A549 treated with AZD2906 at 1 μM for 4 hours (cell line): ENCODE results near the gene SLC35G6. TPM values are rescaled to one million over a fixed set of nuclear protein-coding genes. Genes with fewer than 3 reads are reported as not detected.

Source experiments
- total RNA-seq: library from RNA; stranded (reverse); fragments of 200-300 nt; extraction: Qiagen RNA extraction; gene quantifications from 5 replicates; pipeline ENCODE4 v1.2.3, GENCODE V29; 2022

SLC35G6 gene
- not detected in 5 replicates for total RNA-seq

GRCh38 chr17:7481275-7481674 is at the start of gene SLC35G6:
Gene SLC35G6, plus strand, starts transcription at chr17:7481446. Its CDS starts 71 bp downstream, at chr17:7481517.

DNA sequence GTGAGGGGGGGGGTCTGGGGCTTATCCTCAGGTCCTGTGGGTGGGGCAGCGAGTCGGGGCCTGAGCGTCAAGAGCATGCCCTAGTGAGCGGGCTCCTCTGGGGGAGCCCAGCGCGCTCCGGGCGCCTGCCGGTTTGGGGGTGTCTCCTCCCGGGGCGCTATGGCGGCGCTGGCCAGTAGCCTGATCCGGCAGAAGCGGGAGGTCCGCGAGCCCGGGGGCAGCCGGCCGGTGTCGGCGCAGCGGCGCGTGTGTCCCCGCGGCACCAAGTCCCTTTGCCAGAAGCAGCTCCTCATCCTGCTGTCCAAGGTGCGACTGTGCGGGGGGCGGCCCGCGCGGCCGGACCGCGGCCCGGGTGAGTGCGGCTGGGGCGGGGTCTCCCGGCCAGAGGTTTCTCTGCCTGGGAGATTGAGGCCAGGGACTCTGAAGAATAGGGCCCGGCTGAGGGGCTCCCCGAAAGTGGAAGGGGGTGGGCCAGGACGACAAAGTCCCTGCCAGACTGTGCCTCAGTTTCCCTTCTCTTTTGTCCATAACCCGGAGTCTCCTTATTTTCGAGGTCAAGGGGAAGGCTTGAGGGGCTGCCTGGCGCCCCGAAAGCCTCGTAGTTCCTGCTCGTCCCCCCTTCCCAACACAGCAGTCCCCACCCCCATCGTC is 41.7 kb upstream of the SLC35G6 start, which contains the start of gene FGF11:
FGF11 (plus strand) TSS at position 51 of the 651 bp plus-strand sequence; CDS start at position 160, 109 bp downstream.

GRCh38 chr17:7444682-7445618 is 36.3 kb upstream of the SLC35G6 start, which contains the start of gene CHRNB1:
Gene CHRNB1, plus strand, starts transcription at chr17:7445061. Its CDS starts 67 bp downstream, at chr17:7445128.

DNA sequence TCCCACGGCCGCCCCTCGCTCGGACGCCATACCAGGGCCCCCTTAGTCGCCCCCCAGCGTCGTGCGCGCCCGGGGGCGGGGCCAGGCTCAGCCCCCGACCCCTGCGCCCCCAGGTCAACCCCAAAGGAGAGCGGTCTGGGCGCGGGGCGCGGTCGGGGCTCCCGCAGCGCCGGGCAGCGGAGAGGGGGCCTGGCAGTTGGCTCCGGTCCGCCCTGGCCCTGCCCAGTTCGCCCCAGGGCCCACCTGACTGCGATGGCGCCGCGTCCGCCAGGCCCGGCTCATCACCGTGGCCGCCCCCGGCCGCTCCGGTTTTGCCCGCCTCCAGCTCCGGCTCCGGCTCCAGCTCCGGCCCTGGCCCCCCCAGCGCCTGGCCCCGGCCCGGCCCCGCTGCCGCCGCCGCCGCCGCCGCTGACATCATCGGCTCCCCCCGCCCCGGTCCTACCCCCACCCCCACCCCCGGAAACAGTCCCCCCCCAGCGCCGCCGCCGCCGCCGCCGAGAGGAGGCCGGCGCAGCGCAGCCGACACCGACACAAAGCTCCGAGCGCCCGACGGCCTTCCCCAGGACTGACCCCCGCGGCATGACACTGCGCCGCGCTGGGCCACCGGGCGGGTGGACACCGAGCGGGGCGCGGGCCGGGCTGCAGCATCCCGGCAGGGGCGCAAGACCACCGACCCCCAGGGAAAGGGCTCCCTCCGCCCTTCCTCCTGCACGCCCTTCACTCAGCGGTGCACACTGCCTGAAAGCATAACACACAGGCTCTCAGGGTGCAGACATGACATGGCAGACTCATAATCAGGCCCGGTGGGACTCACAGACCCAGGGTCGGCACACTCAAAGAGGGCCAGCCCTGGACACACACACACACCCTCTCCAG is 1.8 kb upstream of the SLC35G6 start, which contains the start of gene ZBTB4:
ZBTB4 (minus strand) TSS at position 419 of the 876 bp plus-strand sequence. CDS start 12,830 bp downstream, outside the sequence.

GRCh38 chr17:7484067-7484918 is 3.0 kb downstream of the SLC35G6 start, which contains the start of gene POLR2A:
Gene POLR2A, plus strand, starts transcription at chr17:7484366.

Other genes starting within 250 kb of the SLC35G6 start
- gene DVL2, start 246.9 kb upstream of the SLC35G6 start, total RNA-seq: 37.1 to 47.6 TPM (median 44.8 TPM) in 5 replicates
- 86.1 to 108 TPM (median 99.5 TPM) in 5 replicates for gene PHF23, start 242.0 kb upstream of the SLC35G6 start, total RNA-seq
- 643 to 763 TPM (median 704 TPM) in 5 replicates for gene GABARAP, start 239.0 kb upstream of the SLC35G6 start, total RNA-seq
- 208 to 254 TPM (median 236 TPM) in 5 replicates for gene CTDNEP1, start 229.7 kb upstream of the SLC35G6 start, total RNA-seq
- gene ELP5, start 229.2 kb upstream of the SLC35G6 start, total RNA-seq: 131 to 160 TPM (median 140 TPM) in 5 replicates
- 2.2 to 3.2 TPM (median 2.9 TPM) in 5 replicates for gene CLDN7, start 219.0 kb upstream of the SLC35G6 start, total RNA-seq
- 0.35 to 0.67 TPM (median 0.63 TPM) in 5 replicates for gene SLC2A4, start 199.7 kb upstream of the SLC35G6 start, total RNA-seq
- gene YBX2, start 186.8 kb upstream of the SLC35G6 start, total RNA-seq: 0.37 to 0.68 TPM (median 0.53 TPM) in 5 replicates
- 1,603 to 1,771 TPM (median 1,695 TPM) in 5 replicates for gene EIF5A, start 173.8 kb upstream of the SLC35G6 start, total RNA-seq
- 81.4 to 100 TPM (median 97.9 TPM) in 5 replicates for gene GPS2, start 166.1 kb upstream of the SLC35G6 start, total RNA-seq
- gene NEURL4, start 152.1 kb upstream of the SLC35G6 start, total RNA-seq: 23.0 to 36.7 TPM (median 28.7 TPM) in 5 replicates
- gene ACAP1, start 144.9 kb upstream of the SLC35G6 start, total RNA-seq: 2.4 to 5.7 TPM (median 4.0 TPM) in 5 replicates
- 11.3 to 13.7 TPM (median 12.5 TPM) in 5 replicates for gene KCTD11, start 129.3 kb upstream of the SLC35G6 start, total RNA-seq
- gene TMEM95, start 126.3 kb upstream of the SLC35G6 start, total RNA-seq: not detected in 5 replicates
- gene TNK1, start 100.4 kb upstream of the SLC35G6 start, total RNA-seq: 1.3 to 1.6 TPM (median 1.5 TPM) in 5 replicates
- 38.6 to 48.9 TPM (median 44.7 TPM) in 5 replicates for gene PLSCR3, start 86.9 kb upstream of the SLC35G6 start, total RNA-seq
- gene TMEM256, start 77.3 kb upstream of the SLC35G6 start, total RNA-seq: 180 to 224 TPM (median 215 TPM) in 5 replicates
- gene NLGN2, start 73.6 kb upstream of the SLC35G6 start, total RNA-seq: 13.3 to 17.6 TPM (median 17.1 TPM) in 5 replicates
- 0.06 to 0.13 TPM in 2 of 5 replicates, not detected in the others for gene SPEM1, start 61.1 kb upstream of the SLC35G6 start, total RNA-seq
- gene SPEM2, start 55.8 kb upstream of the SLC35G6 start, total RNA-seq: 0.03 to 0.07 TPM (median 0.06 TPM) in 3 of 5 replicates, not detected in the others
- gene SPEM3, start 52.6 kb upstream of the SLC35G6 start, total RNA-seq: 0.02 to 0.03 TPM (median 0.02 TPM) in 3 of 5 replicates, not detected in the others
- gene TMEM102, start 46.0 kb upstream of the SLC35G6 start, total RNA-seq: 10.8 to 13.9 TPM (median 13.3 TPM) in 5 replicates
- gene FGF11, start 41.9 kb upstream of the SLC35G6 start, total RNA-seq: 0.76 to 1.2 TPM (median 0.85 TPM) in 5 replicates
- 8.0 to 11.6 TPM (median 10.2 TPM) in 5 replicates for gene CHRNB1, start 36.4 kb upstream of the SLC35G6 start, total RNA-seq
- gene ZBTB4, start 1.8 kb upstream of the SLC35G6 start, total RNA-seq: 21.0 to 25.5 TPM (median 24.1 TPM) in 5 replicates
- 72.5 to 86.2 TPM (median 79.8 TPM) in 5 replicates for gene POLR2A, start 2.9 kb downstream of the SLC35G6 start, total RNA-seq
- gene TNFSF12, start 67.6 kb downstream of the SLC35G6 start, total RNA-seq: 8.2 to 13.3 TPM (median 13.0 TPM) in 5 replicates
- gene TNFSF13, start 77.3 kb downstream of the SLC35G6 start, total RNA-seq: 0.49 to 1.1 TPM (median 0.68 TPM) in 5 replicates
- gene SENP3, start 80.5 kb downstream of the SLC35G6 start, total RNA-seq: 84.9 to 95.8 TPM (median 95.7 TPM) in 5 replicates
- 27.0 to 34.4 TPM (median 31.4 TPM) in 5 replicates for gene CD68, start 98.2 kb downstream of the SLC35G6 start, total RNA-seq
- 111 to 143 TPM (median 116 TPM) in 5 replicates for gene MPDU1, start 102.4 kb downstream of the SLC35G6 start, total RNA-seq
- 0.16 to 0.52 TPM (median 0.31 TPM) in 5 replicates for gene SOX15, start 108.6 kb downstream of the SLC35G6 start, total RNA-seq
- 47.5 to 56.4 TPM (median 54.2 TPM) in 5 replicates for gene FXR2, start 133.5 kb downstream of the SLC35G6 start, total RNA-seq
- gene SAT2, start 146.4 kb downstream of the SLC35G6 start, total RNA-seq: 60.3 to 85.9 TPM (median 73.8 TPM) in 5 replicates
- 0.45 to 0.90 TPM (median 0.73 TPM) in 5 replicates for gene SHBG, start 148.7 kb downstream of the SLC35G6 start, total RNA-seq
- gene ATP1B2, start 169.5 kb downstream of the SLC35G6 start, total RNA-seq: 0.15 to 0.33 TPM (median 0.22 TPM) in 5 replicates
- gene TP53, start 206.0 kb downstream of the SLC35G6 start, total RNA-seq: 42.0 to 45.0 TPM (median 44.1 TPM) in 5 replicates
- gene WRAP53, start 207.0 kb downstream of the SLC35G6 start, total RNA-seq: 31.4 to 42.9 TPM (median 39.7 TPM) in 5 replicates
- 1.2 to 1.6 TPM (median 1.3 TPM) in 5 replicates for gene EFNB3, start 223.8 kb downstream of the SLC35G6 start, total RNA-seq
- 0.02 to 0.05 TPM (median 0.03 TPM) in 5 replicates for gene DNAH2, start 236.3 kb downstream of the SLC35G6 start, total RNA-seq